HG03442 (cell line): ENCODE measurements around the gene TMEM35B.
"Not testable (repeated sequence)": the region's sequence is repeated elsewhere in the genome, so short reads cannot be mapped to it uniquely, and the experiment has no call there.

ENCODE experiments used
- ATAC-seq: cut with Tn5 transposase; IDR thresholded peaks from one replicate; pipeline ENCODE4 v1.9.1; 2021; ENCODE audit warnings: mild to moderate bottlenecking, moderate library complexity; ENCODE audit not compliant: unreplicated experiment

TMEM35B gene

GRCh38 chr1:34976384-34977209 lies 8.6 kb downstream of the TMEM35B start:
- ATAC-seq: no peak

- ATAC-seq: no peak
Observed at GRCh38 chr1:34975771-34976170, 9.4 kb downstream of the TMEM35B start.

GRCh38 chr1:34975338-34975737 lies 9.8 kb downstream of the TMEM35B start:
- no peak for ATAC-seq

DNA sequence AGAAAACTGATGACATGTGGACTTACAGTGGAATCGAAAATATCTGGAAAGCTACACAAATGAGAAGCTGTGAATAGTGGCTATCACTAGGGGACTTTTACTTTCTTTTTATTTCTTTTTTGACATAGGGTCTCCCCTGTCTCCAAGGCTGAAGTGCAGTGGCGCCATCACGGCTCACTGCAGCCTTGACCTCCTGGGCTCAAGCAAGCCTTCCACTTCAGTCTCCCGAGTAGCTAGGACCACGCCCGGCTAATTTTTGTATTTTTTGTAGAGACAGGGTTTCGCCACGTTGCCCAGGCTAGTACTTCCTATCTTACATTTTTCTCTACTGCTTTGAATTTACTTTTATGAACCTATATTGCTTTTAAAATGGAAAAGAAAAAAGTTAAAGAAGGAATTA lies 10.5 kb downstream of the TMEM35B start:
- no peak for ATAC-seq

DNA sequence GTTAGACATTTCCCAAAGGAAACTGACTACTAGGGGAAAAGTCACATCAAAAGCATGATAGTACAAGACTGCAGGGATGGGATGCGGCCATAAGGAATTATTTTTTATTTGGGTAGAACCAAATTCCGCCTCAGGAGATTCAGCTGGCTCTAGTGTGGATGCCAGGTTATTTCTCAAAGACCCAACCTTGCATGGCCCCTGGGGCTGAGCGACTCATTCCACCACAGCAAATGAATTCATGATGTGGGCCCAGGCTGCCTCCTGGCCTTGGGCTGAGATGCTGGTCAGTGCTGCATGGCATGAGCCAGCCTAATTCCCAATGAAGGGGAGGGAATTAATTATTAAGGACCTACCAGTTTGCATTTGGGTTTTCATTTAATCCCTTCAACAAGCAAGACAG lies 11.8 kb downstream of the TMEM35B start:
- ATAC-seq: no peak

GRCh38 chr1:34970829-34971228 lies 14.3 kb downstream of the TMEM35B start:
- ATAC-seq: no peak

DNA sequence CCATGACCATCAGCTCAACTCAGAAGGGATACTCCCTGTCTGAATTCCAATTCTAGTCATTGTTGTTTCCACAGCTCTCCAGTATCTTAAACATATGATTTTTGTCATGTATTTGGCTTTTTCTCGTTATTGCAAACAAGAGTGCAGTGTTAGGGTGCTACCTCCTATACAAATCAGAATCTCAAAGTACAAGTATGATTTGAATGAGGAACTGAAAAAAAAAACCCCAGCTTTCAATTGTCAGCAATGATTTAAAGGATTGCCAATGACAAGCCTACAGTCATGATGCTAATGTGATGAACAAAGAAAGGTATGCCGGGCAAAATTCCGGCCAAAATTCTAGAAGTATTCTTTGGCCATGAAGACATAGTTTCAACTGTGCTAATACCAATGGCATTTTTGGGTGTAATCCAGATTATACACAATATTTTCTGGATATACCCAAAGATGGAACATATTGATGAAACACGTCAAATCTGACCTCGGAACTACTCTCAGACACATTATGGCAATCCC lies 14.9 kb downstream of the TMEM35B start:
- ATAC-seq: no peak

GRCh38 chr1:34968297-34968696 lies 16.9 kb downstream of the TMEM35B start:
- not testable (repeated sequence) for ATAC-seq

- ATAC-seq: not testable (repeated sequence)
Observed at GRCh38 chr1:34967672-34968071, 17.5 kb downstream of the TMEM35B start.

- ATAC-seq: no peak
Observed at GRCh38 chr1:34965597-34965996, 19.6 kb downstream of the TMEM35B start.

DNA sequence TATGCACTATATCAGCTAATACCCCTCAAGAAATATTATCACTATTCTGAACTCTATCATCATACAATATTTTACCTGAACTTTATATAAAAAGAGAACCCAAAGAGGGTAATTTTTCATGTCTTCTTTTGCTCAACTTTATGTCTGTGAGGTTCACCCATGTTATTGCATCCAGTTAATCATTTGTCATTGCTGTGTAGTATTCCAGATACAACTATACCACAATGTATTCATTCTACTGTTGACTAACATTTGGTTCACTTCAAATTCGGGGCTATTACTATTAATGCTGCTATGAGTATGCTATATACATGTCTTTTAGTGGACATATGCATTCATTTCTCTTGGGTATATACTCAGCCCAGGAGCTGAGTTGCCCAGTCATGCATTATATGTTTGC lies 34.7 kb downstream of the TMEM35B start:
- ATAC-seq: no peak

DNA sequence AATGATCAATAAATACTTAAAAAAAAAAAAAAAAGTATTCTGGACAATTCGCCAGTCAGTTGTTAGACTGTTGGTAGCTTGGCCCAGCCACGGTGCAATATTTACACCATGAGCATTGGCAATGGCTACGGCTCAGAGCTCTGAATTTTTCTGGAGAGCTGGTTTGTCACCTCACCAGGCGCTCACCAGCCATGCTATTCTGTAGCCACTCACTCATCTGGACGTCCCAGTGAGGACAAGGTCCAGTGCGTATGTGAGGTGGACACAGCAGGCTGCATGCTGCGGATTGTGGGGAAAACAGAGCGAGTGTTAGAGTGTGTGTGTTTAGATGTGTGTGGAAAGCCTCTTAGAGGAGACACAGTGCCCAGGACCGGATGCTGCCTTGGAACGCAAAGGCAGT lies 36.4 kb downstream of the TMEM35B start:
- ATAC-seq: not testable (repeated sequence)

GRCh38 chr1:34947641-34948314 lies 37.4 kb downstream of the TMEM35B start:
- ATAC-seq: not testable (repeated sequence)

- no peak for ATAC-seq
Observed at GRCh38 chr1:34946211-34946610, 38.9 kb downstream of the TMEM35B start.

DNA sequence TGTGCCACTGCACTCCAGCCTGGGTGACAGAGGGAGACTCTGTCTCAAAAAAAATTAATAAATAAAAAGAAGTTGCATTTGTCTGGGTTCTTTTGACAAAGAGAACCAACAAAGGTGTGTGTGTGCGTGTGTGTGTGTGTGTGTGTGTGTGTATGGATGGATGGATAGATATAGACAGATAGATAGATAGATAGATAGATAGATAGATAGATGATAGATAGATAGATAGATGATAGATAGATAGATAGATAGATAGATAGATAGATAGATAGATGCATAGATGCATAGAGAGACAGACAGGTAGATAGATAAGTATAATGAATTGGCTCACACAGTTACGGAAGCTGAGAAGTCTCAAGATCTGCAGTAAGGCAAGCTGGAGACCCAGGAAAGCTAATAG lies 43.3 kb downstream of the TMEM35B start:
- ATAC-seq: not testable (repeated sequence)
